Activated CD8-positive, alpha-beta T cell treated with anti-CD3 and anti-CD28 coated beads, Interleukin-2, amount 10 ng/mL, durations not matched to agents 7 days and 5 days (primary cell): ENCODE results near the gene CTIF. TPM values are rescaled to one million over a fixed set of nuclear protein-coding genes. Genes with fewer than 3 reads are reported as not detected.

Experiments
- ATAC-seq: fragments of 150-1000 bp; cut with Tn5 transposase; one replicate; pipeline ENCODE4 v1.10.0; 2021; ENCODE audit warnings: moderate library complexity
- CTCF ChIA-PET: fragments of 350-600 bp; sonication (Branson Sonifier 250); formaldehyde crosslinking; loops from one replicate; lab custom pipeline; 2021; ENCODE audit warnings: antibody characterized with exemption; lab: Charles Lee
- POLR2A ChIA-PET: fragments of 350-600 bp; sonication (Branson Sonifier 250); formaldehyde crosslinking; loops from one replicate; lab custom pipeline; 2021; ENCODE audit warnings: antibody characterized with exemption; lab: Charles Lee
- DNase-seq: peaks from one replicate; pipeline ENCODE4 v3.0.0-alpha.2; 2020
- H3K27ac Mint-ChIP-seq: one replicate; pipeline ENCODE4 v1.8.0; 2021; ENCODE audit warnings: mild to moderate bottlenecking, mixed read lengths
- H3K27me3 Mint-ChIP-seq: one replicate; pipeline ENCODE4 v1.8.0; 2021; ENCODE audit warnings: low read depth, mixed read lengths
- H3K36me3 Mint-ChIP-seq: one replicate; pipeline ENCODE4 v1.8.0; 2021; ENCODE audit warnings: low read depth, mixed read lengths
- H3K4me1 Mint-ChIP-seq: one replicate; pipeline ENCODE4 v1.8.0; 2021; ENCODE audit warnings: low read depth, mixed read lengths
- H3K4me3 Mint-ChIP-seq: one replicate; pipeline ENCODE4 v1.8.0; 2021; ENCODE audit warnings: mild to moderate bottlenecking, mixed read lengths
- H3K9me3 Mint-ChIP-seq: one replicate; pipeline ENCODE4 v1.8.0; 2022; ENCODE audit warnings: mixed read lengths; ENCODE audit not compliant: insufficient read depth
- total RNA-seq, 2 experiments: library from RNA; stranded (reverse); gene quantifications; one replicate each; pipeline ENCODE4 v1.2.3, GENCODE V29; 2021

Gene CTIF
- total RNA-seq, 2 experiments from 2014 or later = 1.3 to 2.1 TPM

- DNase-seq (no peak), ATAC-seq (no peak)
- Mint-ChIP-seq H3K9me3 (no peaks in the 10 kb centered on the region), H3K27me3 (no peaks in the 10 kb centered on the region), H3K36me3 (no peaks in the 10 kb centered on the region), H3K4me3 (no peak overlapping the region), H3K4me1 (peaks cover 12% of the 10 kb centered on the region), H3K27ac (no peak overlapping the region)
- ChIA-PET POLR2A (interaction anchor here (0.6 kb wide), 1 partner anchor 219 kb away, joined by 3 read pairs; no protein-coding TSS in a partner anchor), CTCF (no interaction called here)
These were observed 194.1 kb downstream of the CTIF start for GRCh38 chr18:48732767-48733424.

- H3K27me3 Mint-ChIP-seq = no peaks in the 10 kb centered on the region
- no peak for ATAC-seq
- H3K27ac Mint-ChIP-seq = no peak overlapping the region
- H3K4me3 Mint-ChIP-seq = no peak overlapping the region
- peaks cover 9% of the 10 kb centered on the region for H3K4me1 Mint-ChIP-seq
- ChIA-PET POLR2A (interaction anchor here (0.6 kb wide), 1 partner anchor 218 kb away, joined by 3 read pairs; no protein-coding TSS in a partner anchor), CTCF (no interaction called here)
- no peaks in the 10 kb centered on the region for H3K9me3 Mint-ChIP-seq
- DNase-seq = no peak
- no peaks in the 10 kb centered on the region for H3K36me3 Mint-ChIP-seq
These were observed 194.9 kb downstream of the CTIF start for GRCh38 chr18:48733643-48734253.

GRCh38 chr18:48734460-48734859 lies 195.6 kb downstream of the CTIF start:
- H3K36me3 Mint-ChIP-seq = no peaks in the 10 kb centered on the region
- ChIA-PET CTCF (no interaction called here), POLR2A (no interaction called here)
- H3K9me3 Mint-ChIP-seq = no peaks in the 10 kb centered on the region
- no peak overlapping the region for H3K4me3 Mint-ChIP-seq
- ATAC-seq (no peak), DNase-seq (no peak)
- H3K4me1 Mint-ChIP-seq = peaks cover 6% of the 10 kb centered on the region
- no peaks in the 10 kb centered on the region for H3K27me3 Mint-ChIP-seq
- no peak overlapping the region for H3K27ac Mint-ChIP-seq

- Mint-ChIP-seq H3K4me3 (no peak overlapping the region), H3K9me3 (no peaks in the 10 kb centered on the region), H3K27me3 (no peaks in the 10 kb centered on the region), H3K27ac (no peak overlapping the region), H3K4me1 (peaks cover 6% of the 10 kb centered on the region), H3K36me3 (no peaks in the 10 kb centered on the region)
- ChIA-PET CTCF (no interaction called here), POLR2A (no interaction called here)
- no peak for ATAC-seq
- DNase-seq = peak; percentile 22
These were observed 196.3 kb downstream of the CTIF start for GRCh38 chr18:48735080-48735676.

GRCh38 chr18:48735681-48736255 lies 196.9 kb downstream of the CTIF start:
- Mint-ChIP-seq H3K4me3 (no peak overlapping the region), H3K27ac (no peak overlapping the region), H3K36me3 (no peaks in the 10 kb centered on the region), H3K27me3 (no peaks in the 10 kb centered on the region), H3K9me3 (no peaks in the 10 kb centered on the region), H3K4me1 (peaks cover 6% of the 10 kb centered on the region)
- CTCF ChIA-PET = no interaction called here
- no peak for DNase-seq
- POLR2A ChIA-PET = no interaction called here
- no peak for ATAC-seq

- Mint-ChIP-seq H3K9me3 (no peaks in the 10 kb centered on the region), H3K27ac (no peak overlapping the region), H3K36me3 (no peaks in the 10 kb centered on the region), H3K4me3 (no peak overlapping the region), H3K27me3 (no peaks in the 10 kb centered on the region), H3K4me1 (peaks cover 6% of the 10 kb centered on the region)
- ATAC-seq (no peak), DNase-seq (no peak)
- ChIA-PET CTCF (interaction anchor here (0.9 kb wide), 1 partner anchor 13 kb away, joined by 3 read pairs; no protein-coding TSS in a partner anchor), POLR2A (no interaction called here)
These were observed 197.8 kb downstream of the CTIF start for GRCh38 chr18:48736321-48737260.

GRCh38 chr18:48739266-48740067 lies 200.6 kb downstream of the CTIF start:
- CTCF ChIA-PET = no interaction called here
- POLR2A ChIA-PET = no interaction called here
- no peak for ATAC-seq
- Mint-ChIP-seq H3K27me3 (no peaks in the 10 kb centered on the region), H3K27ac (no peak overlapping the region), H3K4me3 (no peak overlapping the region), H3K9me3 (no peaks in the 10 kb centered on the region), H3K36me3 (no peaks in the 10 kb centered on the region), H3K4me1 (peaks cover 6% of the 10 kb centered on the region)
- DNase-seq = no peak

GRCh38 chr18:48740068-48740440 lies 201.2 kb downstream of the CTIF start:
- ChIA-PET POLR2A (no interaction called here), CTCF (no interaction called here)
- H3K27ac Mint-ChIP-seq = no peak overlapping the region
- H3K9me3 Mint-ChIP-seq = no peaks in the 10 kb centered on the region
- H3K4me3 Mint-ChIP-seq = no peak overlapping the region
- H3K36me3 Mint-ChIP-seq = no peaks in the 10 kb centered on the region
- H3K27me3 Mint-ChIP-seq = no peaks in the 10 kb centered on the region
- ATAC-seq (no peak), DNase-seq (no peak)
- peaks cover 4% of the 10 kb centered on the region for H3K4me1 Mint-ChIP-seq

GRCh38 chr18:48740851-48741485 lies 202.1 kb downstream of the CTIF start:
- Mint-ChIP-seq H3K27ac (no peak overlapping the region), H3K4me3 (no peak overlapping the region), H3K36me3 (no peaks in the 10 kb centered on the region), H3K27me3 (no peaks in the 10 kb centered on the region), H3K4me1 (no peaks in the 10 kb centered on the region), H3K9me3 (no peaks in the 10 kb centered on the region)
- ATAC-seq (no peak), DNase-seq (no peak)
- CTCF ChIA-PET = no interaction called here
- POLR2A ChIA-PET = no interaction called here

- ATAC-seq = no peak
- no peak overlapping the region for H3K27ac Mint-ChIP-seq
- CTCF ChIA-PET = no interaction called here
These were observed 203.0 kb downstream of the CTIF start for GRCh38 chr18:48741866-48742265.

More at GRCh38 chr18:48741866-48742265, 203.0 kb downstream of the CTIF start:
- H3K4me3 Mint-ChIP-seq = no peak overlapping the region
- no peaks in the 10 kb centered on the region for H3K4me1 Mint-ChIP-seq
- H3K27me3 Mint-ChIP-seq = no peaks in the 10 kb centered on the region
- POLR2A ChIA-PET = no interaction called here
- no peaks in the 10 kb centered on the region for H3K36me3 Mint-ChIP-seq
- no peaks in the 10 kb centered on the region for H3K9me3 Mint-ChIP-seq
- DNase-seq = no peak
